SU-DHL-6 (cell line): ENCODE measurements around the gene LDLRAD2.

Experiments used
- H2AFZ ChIP-seq: fragments of 200-600 bp; sonication (generic); 2 replicates; pipeline ENCODE4 v1.6.1; 2014; ENCODE audit warnings: low read depth, mild to moderate bottlenecking, moderate library complexity, mixed read lengths, antibody characterized with exemption, low read length; ENCODE audit not compliant: severe bottlenecking
- H3F3A ChIP-seq: fragments of 200-600 bp; shearing (Covaris generic); 2 replicates; pipeline ENCODE4 v1.6.0; 2016; ENCODE audit warnings: antibody characterized with exemption, mild to moderate bottlenecking; ENCODE audit not compliant: insufficient read depth
- H3K27ac ChIP-seq: fragments of 200-600 bp; sonication (generic); 2 replicates; pipeline ENCODE4 v1.5.1; 2016; ENCODE audit warnings: low read depth, mild to moderate bottlenecking, low read length, moderate library complexity, mixed read lengths
- H3K27me3 ChIP-seq: fragments of 200-600 bp; sonication (generic), shearing (Covaris generic); 2 replicates; pipeline ENCODE4 v1.6.0; 2014; ENCODE audit warnings: mild to moderate bottlenecking, low read length
- H3K36me3 ChIP-seq: fragments of 200-600 bp; sonication (generic); 2 replicates; pipeline ENCODE4 v1.6.1; 2014; ENCODE audit warnings: mild to moderate bottlenecking, low read length, mixed read lengths
- H3K4me2 ChIP-seq: fragments of 300-600, 200-600 bp; shearing (Covaris generic), sonication (generic); 2 replicates; pipeline ENCODE4 v1.6.0; 2014; ENCODE audit warnings: low read length, low read depth, mild to moderate bottlenecking; ENCODE audit not compliant: poor library complexity, severe bottlenecking
- H3K4me3 ChIP-seq: fragments of 200-600 bp; sonication (generic); 2 replicates; pipeline ENCODE4 v1.5.1; 2014; ENCODE audit warnings: antibody characterized with exemption, low read length, mild to moderate bottlenecking, mixed read lengths; ENCODE audit not compliant: insufficient read depth, poor library complexity, severe bottlenecking
- H3K79me2 ChIP-seq: fragments of 200-600 bp; sonication (generic); 2 replicates; pipeline ENCODE4 v1.6.1; 2014; ENCODE audit warnings: mild to moderate bottlenecking, low read length, moderate library complexity; ENCODE audit not compliant: insufficient read depth
- H3K9ac ChIP-seq: fragments of 200-600 bp; sonication (generic); 2 replicates; pipeline ENCODE4 v1.7.0; 2014; ENCODE audit warnings: mild to moderate bottlenecking, low read length
- H3K9me2 ChIP-seq: fragments of 200-600 bp; sonication (generic); replicated peaks from 2 replicates; pipeline ENCODE4 v1.6.1; 2014; ENCODE audit warnings: low read length; ENCODE audit not compliant: insufficient read depth
- H3K9me3 ChIP-seq: fragments of 200-600 bp; sonication (generic); 2 replicates; pipeline ENCODE4 v1.6.1; 2014; ENCODE audit warnings: low read length, mixed read lengths; ENCODE audit not compliant: insufficient read depth
- H4K20me1 ChIP-seq: fragments of 200-600 bp; sonication (generic); 2 replicates; pipeline ENCODE4 v1.6.1; 2014; ENCODE audit warnings: low read depth, mild to moderate bottlenecking, antibody characterized with exemption, low read length, moderate library complexity, mixed read lengths
- CTCF ChIP-seq: fragments of 200-600 bp; sonication (generic); IDR thresholded peaks from one replicate; pipeline ENCODE4 v1.5.1; 2017; ENCODE audit warnings: antibody characterized with exemption, mild to moderate bottlenecking, low read length, moderate library complexity; ENCODE audit not compliant: insufficient read depth, poor library complexity, severe bottlenecking
- EZH2phosphoT487 ChIP-seq: fragments of 200-600 bp; sonication (generic), shearing (Covaris generic); conservative IDR thresholded peaks from 2 replicates; pipeline ENCODE4 v1.6.1; 2018; ENCODE audit warnings: mild to moderate bottlenecking, antibody characterized with exemption, low read length, moderate library complexity, mixed read lengths

Gene LDLRAD2

GRCh38 chr1:21828075-21828474, 16.0 kb downstream of the LDLRAD2 start:
- H2AFZ ChIP-seq, result no peak overlapping the region
- H3K4me2 ChIP-seq, result no peak overlapping the region
- no peaks in the 10 kb centered on the region for H3K9me3 ChIP-seq
- no peak overlapping the region for H3K9ac ChIP-seq
- H3K79me2 ChIP-seq, result no peaks in the 10 kb centered on the region
- H3K4me3 ChIP-seq, result no peak overlapping the region
- no peaks in the 10 kb centered on the region for H3K9me2 ChIP-seq
- no peaks in the 10 kb centered on the region for H3K27me3 ChIP-seq
- H4K20me1 ChIP-seq, result no peaks in the 10 kb centered on the region
- no peaks in the 10 kb centered on the region for H3K36me3 ChIP-seq
- no peak overlapping the region for H3K27ac ChIP-seq
- H3F3A ChIP-seq, result no peaks in the 10 kb centered on the region
- TF ChIP-seq CTCF, result no peak
- TF ChIP-seq EZH2phosphoT487, result no peak

DNA sequence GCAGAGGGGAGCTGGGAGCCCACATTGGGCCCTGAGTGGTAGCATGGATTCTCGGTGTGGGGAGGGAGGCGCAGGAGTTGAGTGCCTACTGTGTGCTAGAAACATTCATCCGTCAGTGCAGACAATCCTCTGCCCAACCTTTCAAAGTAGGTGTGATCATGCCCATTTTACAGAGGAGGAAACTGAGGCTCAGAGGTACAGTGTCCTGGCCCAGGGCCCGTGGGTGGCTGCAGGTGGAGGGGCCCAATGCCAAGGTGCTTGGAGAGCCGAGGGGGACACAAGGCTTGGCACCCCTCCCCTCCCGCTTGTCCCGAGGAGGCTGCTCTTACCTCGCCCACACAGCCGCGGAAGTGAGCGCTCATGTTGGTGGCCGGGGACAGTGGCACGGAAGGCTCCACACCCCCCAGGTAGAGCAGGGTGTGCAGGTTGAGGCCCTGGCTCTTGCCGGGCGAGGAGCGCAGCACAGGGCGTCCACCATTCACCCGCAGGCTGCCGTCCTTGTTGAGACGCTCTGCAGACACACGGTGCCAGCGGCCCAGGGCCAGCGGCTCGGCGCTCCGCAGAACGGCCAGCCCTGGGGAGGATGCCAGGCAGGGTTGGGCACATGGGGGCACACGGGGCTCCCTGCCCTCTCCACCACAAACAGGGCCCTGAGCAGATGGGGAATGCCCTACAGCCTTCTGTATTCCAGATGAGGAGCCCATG, 16.6 kb downstream of the LDLRAD2 start:
- Histone ChIP-seq H3K79me2 (no peaks in the 10 kb centered on the region), H3K27ac (no peak overlapping the region), H3K4me3 (no peak overlapping the region), H3K4me2 (no peak overlapping the region), H2AFZ (no peak overlapping the region), H3K9ac (no peak overlapping the region), H3K36me3 (no peaks in the 10 kb centered on the region), H3K9me2 (no peaks in the 10 kb centered on the region), H3K9me3 (no peaks in the 10 kb centered on the region), H3F3A (no peaks in the 10 kb centered on the region), H3K27me3 (no peaks in the 10 kb centered on the region), H4K20me1 (no peaks in the 10 kb centered on the region)
- no peak for TF ChIP-seq EZH2phosphoT487
- TF ChIP-seq CTCF, result no peak

DNA sequence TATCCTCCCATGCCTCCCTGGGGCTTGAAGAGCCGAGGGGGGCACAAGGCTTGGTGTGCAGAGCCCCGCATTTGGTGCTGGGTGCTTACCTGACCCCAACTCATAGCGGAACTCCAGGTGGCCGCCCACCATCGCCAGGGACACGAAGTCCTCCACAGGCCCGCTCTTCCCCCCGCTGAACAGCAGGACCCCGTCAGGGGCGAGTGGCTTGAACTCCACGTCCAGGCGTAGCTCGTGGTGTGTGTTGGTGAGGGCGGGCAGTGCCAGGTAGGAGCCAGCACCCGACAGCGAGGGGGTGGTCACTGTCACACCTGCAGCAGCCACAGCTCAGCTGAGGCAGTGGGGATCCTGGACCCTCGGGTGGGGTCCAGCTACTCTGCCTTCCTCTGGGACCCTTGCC, 17.2 kb downstream of the LDLRAD2 start:
- no peaks in the 10 kb centered on the region for H3K79me2 ChIP-seq
- H3K4me3 ChIP-seq, result no peak overlapping the region
- no peak overlapping the region for H2AFZ ChIP-seq
- H3K4me2 ChIP-seq, result no peak overlapping the region
- TF ChIP-seq CTCF, result no peak
- TF ChIP-seq EZH2phosphoT487, result no peak
- H3K27ac ChIP-seq, result no peak overlapping the region
- H3F3A ChIP-seq, result no peaks in the 10 kb centered on the region
- H3K36me3 ChIP-seq, result no peaks in the 10 kb centered on the region
- H4K20me1 ChIP-seq, result no peaks in the 10 kb centered on the region
- no peak overlapping the region for H3K9ac ChIP-seq
- no peaks in the 10 kb centered on the region for H3K27me3 ChIP-seq
- H3K9me2 ChIP-seq, result no peaks in the 10 kb centered on the region
- no peaks in the 10 kb centered on the region for H3K9me3 ChIP-seq
